ENCODE results near the gene UNC45A. TPM values are rescaled to one million over a fixed set of nuclear protein-coding genes. Genes with fewer than 3 reads are reported as not detected.

Gene UNC45A
- total RNA-seq, 2 experiments from 2014 or later, result 46.1 to 68.0 TPM

DNA sequence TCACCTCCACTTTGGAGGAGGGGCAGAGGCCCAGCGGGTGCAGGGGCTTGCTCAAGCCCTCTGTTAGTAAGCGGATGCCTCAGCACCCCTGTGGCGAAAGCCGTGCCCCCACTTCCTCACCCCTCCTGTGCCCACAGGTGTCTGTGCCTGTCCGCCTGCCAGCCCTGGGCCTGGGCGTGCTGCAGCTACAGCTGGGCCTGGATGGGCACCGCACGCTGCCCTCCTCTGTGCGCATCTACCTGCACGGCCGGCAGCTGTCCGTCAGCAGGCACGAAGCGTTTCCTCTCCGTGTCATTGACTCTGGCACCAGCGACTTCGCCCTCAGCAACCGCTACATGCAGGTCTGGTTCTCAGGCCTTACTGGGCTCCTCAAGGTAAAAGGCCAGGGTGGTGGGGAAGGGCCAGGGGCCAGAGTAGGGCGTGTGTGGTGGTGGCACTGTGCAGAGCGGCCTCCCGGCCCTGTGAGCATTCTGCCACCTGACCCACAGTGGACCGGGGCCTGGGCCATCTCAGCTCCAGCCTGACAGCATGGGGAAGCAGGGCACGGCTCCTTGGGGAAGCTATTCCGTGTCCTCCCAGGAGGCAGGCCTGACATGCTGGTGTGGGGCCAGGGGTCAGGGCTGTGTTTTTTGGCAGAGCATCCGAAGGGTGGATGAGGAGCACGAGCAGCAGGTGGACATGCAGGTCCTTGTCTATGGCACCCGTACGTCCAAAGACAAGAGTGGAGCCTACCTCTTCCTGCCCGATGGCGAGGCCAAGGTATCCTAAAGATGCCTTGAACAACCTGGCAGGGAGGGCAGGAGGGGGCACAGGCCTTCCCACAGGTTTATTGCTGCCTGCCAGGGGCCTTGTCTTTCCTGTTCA is 22.9 kb upstream of the UNC45A start:
- peaks cover 24% of the 10 kb centered on the region for H3K4me1 ChIP-seq (ENCODE audit: insufficient read depth, low read length, poor library complexity, severe bottlenecking)
- TF ChIP-seq, protein P1, sequence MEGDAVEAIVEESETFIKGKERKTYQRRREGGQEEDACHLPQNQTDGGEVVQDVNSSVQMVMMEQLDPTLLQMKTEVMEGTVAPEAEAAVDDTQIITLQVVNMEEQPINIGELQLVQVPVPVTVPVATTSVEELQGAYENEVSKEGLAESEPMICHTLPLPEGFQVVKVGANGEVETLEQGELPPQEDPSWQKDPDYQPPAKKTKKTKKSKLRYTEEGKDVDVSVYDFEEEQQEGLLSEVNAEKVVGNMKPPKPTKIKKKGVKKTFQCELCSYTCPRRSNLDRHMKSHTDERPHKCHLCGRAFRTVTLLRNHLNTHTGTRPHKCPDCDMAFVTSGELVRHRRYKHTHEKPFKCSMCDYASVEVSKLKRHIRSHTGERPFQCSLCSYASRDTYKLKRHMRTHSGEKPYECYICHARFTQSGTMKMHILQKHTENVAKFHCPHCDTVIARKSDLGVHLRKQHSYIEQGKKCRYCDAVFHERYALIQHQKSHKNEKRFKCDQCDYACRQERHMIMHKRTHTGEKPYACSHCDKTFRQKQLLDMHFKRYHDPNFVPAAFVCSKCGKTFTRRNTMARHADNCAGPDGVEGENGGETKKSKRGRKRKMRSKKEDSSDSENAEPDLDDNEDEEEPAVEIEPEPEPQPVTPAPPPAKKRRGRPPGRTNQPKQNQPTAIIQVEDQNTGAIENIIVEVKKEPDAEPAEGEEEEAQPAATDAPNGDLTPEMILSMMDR (conservative IDR thresholded peaks at IDR 0.05; ENCODE audit: low read length), result no peak
- no peak for TF ChIP-seq EZH2phosphoT487 (IDR thresholded peaks at IDR 0.05; ENCODE audit: borderline replicate concordance, low read depth, low read length)
- H3K4me2 ChIP-seq (ENCODE audit: low read length), result no peak overlapping the region
- BruUV-seq (replicated peaks), result no TSS peak
- H3K27ac ChIP-seq (ENCODE audit: low read depth, low read length, poor library complexity, severe bottlenecking), result no peak overlapping the region
- H2AFZ ChIP-seq (ENCODE audit: low read length), result no peak overlapping the region
- no peak for DNase-seq (ENCODE audit: low spot score)
- H3K9me2 ChIP-seq (ENCODE audit: insufficient read depth, low read length), result no peaks in the 10 kb centered on the region
- intact Hi-C loops (cut with micrococcal nuclease; ENCODE audit: unreplicated experiment), result no loop called here
- no peaks in the 10 kb centered on the region for H4K20me1 ChIP-seq (ENCODE audit: insufficient read depth, low read length)
- no peaks in the 10 kb centered on the region for H3K79me2 ChIP-seq (ENCODE audit: insufficient read depth, low read depth, low read length)
- ChIA-PET POLR2A (no interaction called here), CTCF (ENCODE audit: unreplicated experiment) (no interaction called here)
- no peaks in the 10 kb centered on the region for H3K36me3 ChIP-seq (ENCODE audit: insufficient read depth, low read length)
- H3K4me3 ChIP-seq (ENCODE audit: low read depth, low read length, poor library complexity, severe bottlenecking), result no peak overlapping the region
- H3K9me3 ChIP-seq (ENCODE audit: low read length), result no peaks in the 10 kb centered on the region

DNA sequence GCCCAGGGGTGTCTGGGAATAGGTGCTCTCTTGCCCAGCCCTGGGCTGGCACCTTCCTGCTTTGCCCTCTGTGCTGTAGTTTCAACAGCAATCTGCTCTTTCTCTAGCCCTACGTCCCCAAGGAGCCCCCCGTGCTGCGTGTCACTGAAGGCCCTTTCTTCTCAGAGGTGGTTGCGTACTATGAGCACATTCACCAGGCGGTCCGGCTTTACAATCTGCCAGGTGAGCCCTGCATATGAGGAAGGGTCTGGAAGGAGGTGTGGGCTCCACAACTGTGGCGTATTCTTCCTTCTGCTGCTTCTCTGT is 22.4 kb upstream of the UNC45A start:
- ChIA-PET CTCF (ENCODE audit: unreplicated experiment) (no interaction called here), POLR2A (no interaction called here)
- no peak for DNase-seq (ENCODE audit: low spot score)
- no peak for TF ChIP-seq EZH2phosphoT487 (IDR thresholded peaks at IDR 0.05; ENCODE audit: borderline replicate concordance, low read depth, low read length)
- TF ChIP-seq, protein P1 (conservative IDR thresholded peaks at IDR 0.05; ENCODE audit: low read length), result no peak
- no peaks in the 10 kb centered on the region for H4K20me1 ChIP-seq (ENCODE audit: insufficient read depth, low read length)
- H3K4me3 ChIP-seq (ENCODE audit: low read depth, low read length, poor library complexity, severe bottlenecking), result no peak overlapping the region
- H3K4me1 ChIP-seq (ENCODE audit: insufficient read depth, low read length, poor library complexity, severe bottlenecking), result peaks cover 24% of the 10 kb centered on the region
- H3K9me2 ChIP-seq (ENCODE audit: insufficient read depth, low read length), result no peaks in the 10 kb centered on the region
- no peak overlapping the region for H3K4me2 ChIP-seq (ENCODE audit: low read length)
- BruUV-seq (replicated peaks), result no TSS peak
- H3K9me3 ChIP-seq (ENCODE audit: low read length), result no peaks in the 10 kb centered on the region
- no peaks in the 10 kb centered on the region for H3K79me2 ChIP-seq (ENCODE audit: insufficient read depth, low read depth, low read length)
- intact Hi-C loops (cut with micrococcal nuclease; ENCODE audit: unreplicated experiment), result no loop called here
- H3K27ac ChIP-seq (ENCODE audit: low read depth, low read length, poor library complexity, severe bottlenecking), result no peak overlapping the region
- H2AFZ ChIP-seq (ENCODE audit: low read length), result no peak overlapping the region
- H3K36me3 ChIP-seq (ENCODE audit: insufficient read depth, low read length), result no peaks in the 10 kb centered on the region

DNA sequence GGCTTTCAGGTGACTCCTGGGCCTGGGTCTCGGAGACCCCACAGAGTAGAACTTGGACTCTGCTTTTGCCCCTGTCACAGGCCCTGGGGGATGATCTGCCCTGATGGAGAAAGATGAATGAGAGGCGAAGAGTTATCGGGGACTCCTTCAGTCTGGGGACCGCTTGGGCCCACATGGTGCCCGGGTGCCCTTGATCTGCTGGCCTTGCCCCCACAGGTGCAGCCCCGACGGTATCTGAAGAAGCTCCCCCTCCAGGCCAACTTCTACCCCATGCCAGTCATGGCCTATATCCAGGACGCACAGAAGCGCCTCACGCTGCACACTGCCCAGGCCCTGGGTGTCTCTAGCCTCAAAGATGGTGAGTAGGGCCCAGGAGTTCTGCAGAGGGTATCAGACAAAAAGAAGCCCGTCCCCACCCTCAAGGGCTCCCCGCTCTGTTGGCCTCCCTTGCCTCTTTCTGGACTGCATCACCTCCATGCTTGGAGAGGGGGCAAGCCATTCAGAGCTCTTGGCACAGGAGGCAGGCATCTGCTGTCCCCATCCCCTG is 21.6 kb upstream of the UNC45A start:
- Histone ChIP-seq H3K36me3 (ENCODE audit: insufficient read depth, low read length) (no peaks in the 10 kb centered on the region), H3K9me3 (ENCODE audit: low read length) (no peaks in the 10 kb centered on the region), H3K4me3 (ENCODE audit: low read depth, low read length, poor library complexity, severe bottlenecking) (no peak overlapping the region), H3K4me2 (ENCODE audit: low read length) (no peak overlapping the region), H4K20me1 (ENCODE audit: insufficient read depth, low read length) (no peaks in the 10 kb centered on the region), H3K4me1 (ENCODE audit: insufficient read depth, low read length, poor library complexity, severe bottlenecking) (peaks cover 24% of the 10 kb centered on the region), H3K27ac (ENCODE audit: low read depth, low read length, poor library complexity, severe bottlenecking) (no peak overlapping the region), H3K9me2 (ENCODE audit: insufficient read depth, low read length) (no peaks in the 10 kb centered on the region), H2AFZ (ENCODE audit: low read length) (no peak overlapping the region), H3K79me2 (ENCODE audit: insufficient read depth, low read depth, low read length) (no peaks in the 10 kb centered on the region)
- intact Hi-C loops (cut with micrococcal nuclease; ENCODE audit: unreplicated experiment), result no loop called here
- ChIA-PET CTCF (ENCODE audit: unreplicated experiment) (no interaction called here), POLR2A (interaction anchor here (1.0 kb wide), 1 partner anchor 10 kb away, joined by 3 read pairs; the partner anchor contains the start of gene MAN2A2)
- TF ChIP-seq EZH2phosphoT487 (IDR thresholded peaks at IDR 0.05; ENCODE audit: borderline replicate concordance, low read depth, low read length), result no peak
- TF ChIP-seq, protein P1 (conservative IDR thresholded peaks at IDR 0.05; ENCODE audit: low read length), result no peak
- no TSS peak for BruUV-seq (replicated peaks)
- DNase-seq (ENCODE audit: low spot score), result no peak
